ENCODE measurements around the gene POLR1B.
"Not testable (repeated sequence)": the region's sequence is repeated elsewhere in the genome, so short reads cannot be mapped to it uniquely, and the experiment has no call there.

Gene POLR1B

DNA sequence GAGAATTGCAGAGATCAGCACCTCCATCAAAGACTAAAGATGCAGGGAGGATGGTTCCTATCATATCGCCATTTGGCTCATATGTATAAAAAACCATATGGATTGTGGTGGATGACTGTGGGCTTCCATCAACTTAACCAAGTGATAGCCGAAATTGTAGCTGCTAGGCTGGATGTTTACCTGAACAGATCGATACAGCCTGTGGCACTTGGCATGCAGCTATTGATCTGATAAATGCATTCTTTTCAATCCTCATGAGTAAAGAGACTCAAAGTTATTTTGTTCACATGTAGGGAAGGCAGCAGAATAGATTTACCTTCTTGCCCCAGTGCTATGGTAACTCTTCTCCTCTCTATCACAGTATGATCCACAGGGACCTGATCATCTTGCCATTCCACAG lies 60.7 kb downstream of the POLR1B start:
- DNase-seq = no peak

- DNase-seq = no peak
Observed at GRCh38 chr2:112603731-112604130, 61.5 kb downstream of the POLR1B start.

GRCh38 chr2:112604952-112605351 lies 62.7 kb downstream of the POLR1B start:
- DNase-seq = no peak

- no peak for DNase-seq
Observed at GRCh38 chr2:112605926-112606325, 63.7 kb downstream of the POLR1B start.

DNA sequence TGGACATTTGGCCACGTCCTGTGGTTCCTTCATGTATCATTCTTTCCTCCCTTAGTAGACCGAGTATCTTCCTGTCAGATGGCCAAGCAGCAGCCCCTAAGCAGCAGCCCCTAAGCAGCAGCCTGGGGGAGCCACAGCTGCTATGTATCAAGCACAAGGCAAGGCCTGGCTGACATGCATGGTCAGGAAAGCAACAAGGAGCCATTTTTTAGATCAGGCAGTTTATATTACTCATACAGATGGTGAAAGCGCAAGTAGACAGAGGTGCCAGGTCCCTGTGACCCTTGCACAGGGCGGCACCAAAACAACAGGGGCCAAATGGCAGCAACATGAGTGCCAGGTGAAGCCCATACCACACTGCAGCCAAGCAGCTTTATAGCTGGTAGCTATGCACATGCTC lies 64.3 kb downstream of the POLR1B start:
- DNase-seq = no peak

DNA sequence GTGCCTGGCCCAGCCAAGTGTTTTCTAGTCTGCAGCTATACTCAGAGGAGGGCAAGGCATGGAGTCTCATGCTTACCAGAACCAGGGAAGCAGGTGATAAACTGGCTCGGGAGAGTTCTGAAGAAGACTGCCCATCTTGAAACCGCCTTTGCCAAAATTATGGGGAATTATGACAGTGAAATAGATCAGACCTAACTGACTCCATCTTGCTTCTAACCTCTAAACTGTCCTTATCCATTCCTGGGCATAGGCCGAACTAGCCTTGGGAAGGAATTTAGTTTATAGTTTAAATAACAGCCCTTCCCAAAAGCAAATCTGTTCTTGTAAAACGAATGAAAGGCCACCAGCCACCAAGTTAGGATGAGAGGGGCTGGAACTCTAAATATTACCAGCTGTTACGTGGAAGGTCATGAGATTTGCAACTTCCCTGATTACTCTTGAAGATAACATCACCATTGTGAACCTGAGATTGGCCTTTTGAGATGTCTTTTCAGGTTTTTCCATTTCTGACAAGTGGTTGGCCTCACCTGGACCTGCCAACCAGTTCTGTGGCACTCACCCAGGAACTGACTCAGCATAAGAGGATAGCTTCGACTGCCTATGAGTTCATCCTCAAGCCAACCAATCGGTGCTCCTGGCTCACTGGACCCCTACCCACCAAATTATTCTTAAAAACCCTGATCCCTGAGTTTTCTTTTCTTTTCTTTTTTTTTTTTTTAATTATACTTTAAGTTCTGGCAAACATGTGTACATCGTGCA lies 65.6 kb downstream of the POLR1B start:
- DNase-seq = no peak

DNA sequence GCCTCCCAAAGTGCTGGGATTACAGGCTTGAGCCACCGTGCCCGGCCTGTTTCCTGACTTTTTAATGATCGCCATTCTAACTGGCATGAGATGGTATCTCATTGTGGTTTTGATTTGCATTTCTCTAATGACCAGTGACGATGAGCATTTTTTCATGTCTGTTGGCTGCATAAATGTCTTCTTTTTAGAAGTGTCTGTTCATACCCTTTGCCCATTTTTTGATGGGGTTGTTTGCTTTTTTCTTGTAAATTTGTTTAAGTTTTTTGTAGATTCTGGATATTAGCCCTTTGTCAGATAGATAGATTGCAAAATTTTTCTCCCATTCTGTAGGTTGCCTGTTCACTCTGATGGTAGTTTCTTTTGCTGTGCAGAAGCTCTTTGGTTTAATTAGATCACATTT lies 67.1 kb downstream of the POLR1B start:
- not testable (repeated sequence) for DNase-seq

DNA sequence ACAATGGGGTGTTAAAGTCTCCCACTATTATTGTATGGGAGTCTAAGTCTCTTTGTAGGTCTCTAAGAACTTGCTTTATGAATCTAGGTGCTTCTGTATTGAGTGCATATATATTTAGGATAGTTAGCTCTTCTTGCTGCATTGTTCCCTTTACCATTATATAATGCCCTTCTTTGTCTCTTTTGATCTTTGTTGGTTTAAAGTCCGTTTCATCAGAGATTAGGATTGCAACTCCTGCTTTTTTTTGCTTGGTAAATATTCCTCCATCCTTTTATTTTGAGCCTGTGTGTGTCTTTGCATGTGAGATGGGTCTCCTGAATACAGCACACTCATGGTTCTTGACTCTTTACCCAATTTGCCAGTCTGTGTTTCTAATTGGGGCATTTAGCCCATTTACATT lies 70.0 kb downstream of the POLR1B start:
- not testable (repeated sequence) for DNase-seq

GRCh38 chr2:112614201-112614840 lies 72.1 kb downstream of the POLR1B start:
- peak; percentile 78 for DNase-seq

GRCh38 chr2:112615051-112615450 lies 72.8 kb downstream of the POLR1B start:
- no peak for DNase-seq

DNA sequence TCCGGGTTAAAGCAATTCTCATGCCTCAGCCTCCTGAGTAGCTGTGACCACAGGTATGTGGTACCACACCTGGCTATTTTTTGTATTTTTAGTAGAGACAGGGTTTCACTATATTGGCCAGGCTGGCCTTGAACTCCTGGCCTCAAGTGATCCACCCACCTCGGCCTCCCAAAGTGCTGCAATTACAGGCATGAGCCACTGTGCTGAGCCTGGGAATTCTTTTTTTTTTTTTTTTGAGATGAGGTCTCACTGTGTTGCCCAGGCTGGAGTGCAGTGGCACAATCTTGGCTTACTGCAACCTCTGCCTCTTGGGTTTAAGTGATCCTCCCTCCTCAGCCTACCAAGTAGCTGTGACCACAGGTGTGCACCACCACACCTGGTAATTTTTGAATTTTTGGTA lies 73.5 kb downstream of the POLR1B start:
- not testable (repeated sequence) for DNase-seq

GRCh38 chr2:112618383-112618782 lies 76.1 kb downstream of the POLR1B start:
- DNase-seq = no peak

DNA sequence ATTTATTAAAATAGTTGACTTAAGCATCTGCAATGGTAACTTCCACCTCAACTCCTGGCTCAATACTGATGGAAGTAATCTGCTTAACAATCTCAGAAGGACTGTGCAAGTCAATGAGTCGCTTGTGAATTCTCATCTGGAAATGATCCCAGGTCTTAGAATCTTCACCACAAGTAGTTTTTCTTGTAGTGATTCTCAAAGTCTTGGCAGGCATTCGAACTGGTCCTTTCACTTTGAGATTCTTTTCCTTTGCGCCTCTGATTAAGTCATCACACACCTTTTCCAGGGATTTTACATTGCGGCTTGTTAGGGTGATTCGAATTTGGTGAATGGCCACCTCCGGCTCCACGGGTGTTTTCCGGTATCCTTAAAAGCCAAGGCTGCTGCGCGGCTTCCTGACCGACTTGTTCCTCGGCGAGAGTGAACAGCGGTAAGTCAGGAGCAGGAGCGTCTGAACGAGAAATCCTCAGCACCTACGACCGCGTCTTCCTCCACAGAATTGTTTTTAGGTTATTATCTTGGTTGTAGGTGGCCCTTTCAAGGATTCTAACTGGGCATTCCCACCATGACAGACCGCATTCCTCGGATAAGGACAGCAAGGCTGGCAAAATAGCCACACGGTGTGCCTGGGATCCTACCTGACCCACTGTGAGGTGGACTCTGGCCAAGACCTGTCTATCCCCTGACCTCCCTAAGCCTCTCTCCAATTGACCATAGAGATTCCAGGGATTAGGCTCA lies 79.7 kb downstream of the POLR1B start:
- DNase-seq = no peak

DNA sequence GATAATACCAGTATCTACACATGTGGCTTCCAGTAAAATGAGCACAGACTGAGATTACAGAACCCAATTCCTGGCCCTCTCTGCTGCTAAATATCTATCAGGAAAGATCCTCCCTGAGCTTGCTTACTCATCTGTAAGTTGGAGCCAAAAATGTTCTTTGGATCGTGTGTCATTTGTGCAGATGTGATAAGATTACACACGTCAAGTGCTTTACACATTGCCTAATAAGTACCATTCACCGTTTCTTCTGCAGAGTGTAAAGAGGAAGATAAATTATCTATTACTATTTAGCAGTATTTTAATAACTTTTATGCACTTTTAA lies 80.2 kb downstream of the POLR1B start:
- no peak for DNase-seq

DNA sequence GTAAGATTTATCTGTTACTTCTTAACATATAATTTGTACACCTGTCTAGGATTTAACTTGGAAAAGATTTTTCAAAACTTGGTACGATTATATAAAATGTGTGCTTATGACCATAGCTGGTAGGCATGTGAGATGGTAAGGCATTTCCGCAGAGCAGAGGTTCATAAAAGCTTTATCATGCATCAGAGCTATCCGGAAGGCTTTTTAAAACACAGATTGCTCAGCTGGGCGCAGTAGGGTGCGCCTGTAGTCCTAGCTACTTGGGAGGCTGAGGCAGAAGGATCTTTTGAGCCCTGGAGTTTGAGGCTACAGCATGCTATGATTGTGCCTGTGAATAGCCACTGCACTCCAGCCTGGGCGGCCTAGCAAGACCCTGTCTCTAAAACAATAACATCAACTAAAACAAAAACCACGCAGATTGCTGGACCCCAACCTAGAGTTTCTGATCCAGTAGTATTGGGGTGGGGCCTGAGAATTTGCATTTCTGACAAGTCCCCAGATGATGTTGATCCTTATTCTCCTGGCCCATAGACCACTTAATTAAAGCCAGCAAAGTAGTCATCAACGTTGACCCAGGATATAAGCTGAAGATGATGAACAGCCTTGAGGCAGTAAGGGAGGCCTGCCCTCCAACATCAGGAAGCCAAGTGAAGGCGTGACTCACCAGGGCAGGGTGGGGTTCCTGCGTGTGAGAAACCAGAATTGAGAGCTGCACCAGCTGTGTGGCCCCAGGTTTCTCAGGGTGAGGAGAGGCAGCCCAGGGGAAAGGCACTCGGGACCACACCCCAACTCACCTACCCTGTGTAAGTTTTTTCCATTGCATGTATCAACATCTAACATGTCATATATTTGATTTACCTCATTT lies 81.9 kb downstream of the POLR1B start:
- DNase-seq = no peak

DNA sequence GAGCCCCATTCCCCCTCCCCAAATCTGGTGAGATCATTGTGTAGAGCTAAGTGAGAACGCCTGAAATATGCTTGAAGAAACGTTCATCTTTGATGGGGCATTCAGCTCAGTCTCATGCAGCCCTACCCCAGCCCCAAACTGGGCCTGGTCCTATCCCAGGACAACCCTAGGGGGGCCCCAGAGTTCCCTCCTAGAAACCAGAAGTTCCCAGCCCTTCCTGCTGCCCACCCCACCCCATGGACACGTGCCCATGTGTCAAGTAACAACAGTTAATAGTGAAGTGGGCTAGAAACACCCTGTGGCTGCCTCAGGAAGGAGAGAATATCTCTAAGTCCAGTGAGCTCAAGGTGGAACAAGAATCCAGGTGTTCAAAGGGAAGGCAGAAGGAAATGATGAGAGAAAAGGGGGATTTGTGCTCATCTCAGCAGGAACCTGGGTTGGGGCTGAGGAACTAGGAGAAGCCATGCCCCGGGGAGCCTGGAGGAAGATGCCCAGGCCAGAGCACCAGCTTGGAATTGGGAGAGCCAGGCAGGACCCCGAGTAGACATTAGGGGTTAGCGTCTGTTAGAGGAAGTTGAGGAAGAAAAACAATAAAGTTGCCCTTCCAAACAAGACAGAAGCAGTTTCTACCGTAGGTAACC lies 83.3 kb downstream of the POLR1B start:
- DNase-seq = no peak

GRCh38 chr2:112626604-112627059 lies 84.4 kb downstream of the POLR1B start:
- no peak for DNase-seq

All from NCI-H510A (cell line).